Brain microvascular endothelial cell (primary cell): ENCODE data around the gene DIP2B.

Experiments used
- DNase-seq: peaks from one replicate; pipeline ENCODE4 v3.0.0-alpha.2; 2020
- H3K27ac ChIP-seq: fragments of 250-450 bp; sonication (Bioruptor Pico); 2 replicates; pipeline ENCODE4 v1.5.1; 2020; ENCODE audit warnings: mild to moderate bottlenecking, moderate library complexity
- H3K27me3 ChIP-seq: fragments of 250-450 bp; sonication (Bioruptor Pico); replicated peaks from 2 replicates; pipeline ENCODE4 v1.5.1; 2020; ENCODE audit warnings: mild to moderate bottlenecking
- H3K36me3 ChIP-seq: fragments of 250-450 bp; sonication (Bioruptor Pico); replicated peaks from 2 replicates; pipeline ENCODE4 v1.5.1; 2020; ENCODE audit warnings: mild to moderate bottlenecking
- H3K4me3 ChIP-seq: 2 replicates; pipeline ENCODE4 v1.5.1; 2011; ENCODE audit warnings: low read depth, mild to moderate bottlenecking, control low read depth, low read length, moderate library complexity
- in situ Hi-C: cut with HindIII; loops from 2 replicates; pipeline ENCODE4 v1.10.0; 2017; ENCODE audit warnings: low sequenced_read_pairs, low pct_ligation_motif_present
- TF ChIP-seq, protein P1 (sequence below): IDR thresholded peaks from 2 replicates; pipeline ENCODE4 v1.5.1; 2011; ENCODE audit warnings: low read depth, mild to moderate bottlenecking, moderate library complexity, low read length, control low read depth, inconsistent platforms; ENCODE audit errors: missing control alignments

DIP2B gene

GRCh38 chr12:50655374-50655921 lies 150.7 kb downstream of the DIP2B start:
- TF ChIP-seq, protein P1, sequence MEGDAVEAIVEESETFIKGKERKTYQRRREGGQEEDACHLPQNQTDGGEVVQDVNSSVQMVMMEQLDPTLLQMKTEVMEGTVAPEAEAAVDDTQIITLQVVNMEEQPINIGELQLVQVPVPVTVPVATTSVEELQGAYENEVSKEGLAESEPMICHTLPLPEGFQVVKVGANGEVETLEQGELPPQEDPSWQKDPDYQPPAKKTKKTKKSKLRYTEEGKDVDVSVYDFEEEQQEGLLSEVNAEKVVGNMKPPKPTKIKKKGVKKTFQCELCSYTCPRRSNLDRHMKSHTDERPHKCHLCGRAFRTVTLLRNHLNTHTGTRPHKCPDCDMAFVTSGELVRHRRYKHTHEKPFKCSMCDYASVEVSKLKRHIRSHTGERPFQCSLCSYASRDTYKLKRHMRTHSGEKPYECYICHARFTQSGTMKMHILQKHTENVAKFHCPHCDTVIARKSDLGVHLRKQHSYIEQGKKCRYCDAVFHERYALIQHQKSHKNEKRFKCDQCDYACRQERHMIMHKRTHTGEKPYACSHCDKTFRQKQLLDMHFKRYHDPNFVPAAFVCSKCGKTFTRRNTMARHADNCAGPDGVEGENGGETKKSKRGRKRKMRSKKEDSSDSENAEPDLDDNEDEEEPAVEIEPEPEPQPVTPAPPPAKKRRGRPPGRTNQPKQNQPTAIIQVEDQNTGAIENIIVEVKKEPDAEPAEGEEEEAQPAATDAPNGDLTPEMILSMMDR: no peak
- in situ Hi-C loops: no loop called here
- no peak for DNase-seq
- Histone ChIP-seq H3K4me3 (no peak overlapping the region), H3K27me3 (no peaks in the 10 kb centered on the region), H3K27ac (no peak overlapping the region), H3K36me3 (peaks cover 5% of the 10 kb centered on the region)

DNA sequence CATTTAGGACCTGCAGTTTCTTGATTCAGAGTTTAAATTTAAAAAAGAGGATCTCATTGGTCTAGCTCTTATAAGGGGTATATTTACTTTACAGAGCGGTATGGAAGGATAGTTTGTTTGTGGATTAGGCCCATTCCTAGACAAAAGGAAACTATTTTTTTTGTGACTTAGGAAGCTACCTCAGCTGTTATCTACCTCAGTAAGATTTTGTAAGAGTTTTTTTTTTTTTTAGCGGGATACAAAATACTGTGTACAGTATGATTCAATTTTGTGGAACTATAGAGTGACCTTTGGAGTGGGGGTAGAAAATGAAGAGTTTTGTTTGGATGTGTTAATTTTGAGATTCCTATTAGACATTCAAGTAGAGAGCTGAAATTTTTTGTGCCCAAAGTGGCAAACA lies 154.5 kb downstream of the DIP2B start:
- H3K27ac ChIP-seq: no peak overlapping the region

DNA sequence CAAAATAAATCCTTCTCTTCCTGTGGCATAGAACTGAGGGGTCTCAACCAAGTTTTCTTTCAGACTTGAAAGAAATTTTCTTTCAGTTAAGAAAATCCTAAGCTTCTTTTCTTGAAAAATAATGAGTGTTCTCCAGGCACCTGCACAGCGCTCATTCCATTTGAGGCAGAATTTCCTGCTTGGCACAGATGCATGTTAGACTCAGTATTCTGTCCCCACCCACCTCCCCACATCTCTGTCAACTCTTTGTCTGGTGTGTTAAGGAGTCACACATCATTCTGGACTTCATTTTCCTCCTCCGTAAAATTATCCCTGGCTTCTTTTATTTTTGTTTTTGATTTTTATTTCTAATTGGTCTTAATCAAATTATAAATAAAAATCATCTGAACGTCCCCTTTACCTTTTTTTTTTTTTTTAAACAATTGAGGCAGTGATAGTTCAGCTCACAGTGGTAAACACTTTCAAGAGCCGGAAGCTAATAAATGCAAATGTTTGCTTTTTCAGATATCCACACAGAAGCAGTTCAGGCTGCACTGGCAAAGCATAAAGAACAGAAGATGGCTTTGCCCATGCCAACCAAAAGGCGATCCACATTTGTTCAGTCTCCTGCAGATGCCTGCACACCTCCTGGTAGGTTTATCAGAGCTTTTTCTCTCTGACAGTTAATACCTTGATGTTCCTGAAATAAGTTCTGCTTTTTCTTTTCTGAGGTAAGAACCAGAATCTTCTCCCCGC lies 155.1 kb downstream of the DIP2B start:
- DNase-seq: no peak
- in situ Hi-C loops: no loop called here
- no peaks in the 10 kb centered on the region for H3K27me3 ChIP-seq
- H3K27ac ChIP-seq: no peak overlapping the region
- no peak overlapping the region for H3K4me3 ChIP-seq
- TF ChIP-seq, protein P1: no peak
- H3K36me3 ChIP-seq: peaks cover 6% of the 10 kb centered on the region

More for the DNA sequence above, 154.5 kb downstream of the DIP2B start:
- H3K4me3 ChIP-seq: no peak overlapping the region
- DNase-seq: no peak
- TF ChIP-seq, protein P1: no peak
- H3K27me3 ChIP-seq: no peaks in the 10 kb centered on the region
- in situ Hi-C loops: no loop called here
- H3K36me3 ChIP-seq: peaks cover 6% of the 10 kb centered on the region

GRCh38 chr12:50660425-50660822 lies 155.6 kb downstream of the DIP2B start:
- no peak for DNase-seq
- in situ Hi-C loops: no loop called here
- H3K36me3 ChIP-seq: peaks cover 6% of the 10 kb centered on the region
- TF ChIP-seq, protein P1: no peak
- no peak overlapping the region for H3K4me3 ChIP-seq
- no peak overlapping the region for H3K27ac ChIP-seq
- no peaks in the 10 kb centered on the region for H3K27me3 ChIP-seq

DNA sequence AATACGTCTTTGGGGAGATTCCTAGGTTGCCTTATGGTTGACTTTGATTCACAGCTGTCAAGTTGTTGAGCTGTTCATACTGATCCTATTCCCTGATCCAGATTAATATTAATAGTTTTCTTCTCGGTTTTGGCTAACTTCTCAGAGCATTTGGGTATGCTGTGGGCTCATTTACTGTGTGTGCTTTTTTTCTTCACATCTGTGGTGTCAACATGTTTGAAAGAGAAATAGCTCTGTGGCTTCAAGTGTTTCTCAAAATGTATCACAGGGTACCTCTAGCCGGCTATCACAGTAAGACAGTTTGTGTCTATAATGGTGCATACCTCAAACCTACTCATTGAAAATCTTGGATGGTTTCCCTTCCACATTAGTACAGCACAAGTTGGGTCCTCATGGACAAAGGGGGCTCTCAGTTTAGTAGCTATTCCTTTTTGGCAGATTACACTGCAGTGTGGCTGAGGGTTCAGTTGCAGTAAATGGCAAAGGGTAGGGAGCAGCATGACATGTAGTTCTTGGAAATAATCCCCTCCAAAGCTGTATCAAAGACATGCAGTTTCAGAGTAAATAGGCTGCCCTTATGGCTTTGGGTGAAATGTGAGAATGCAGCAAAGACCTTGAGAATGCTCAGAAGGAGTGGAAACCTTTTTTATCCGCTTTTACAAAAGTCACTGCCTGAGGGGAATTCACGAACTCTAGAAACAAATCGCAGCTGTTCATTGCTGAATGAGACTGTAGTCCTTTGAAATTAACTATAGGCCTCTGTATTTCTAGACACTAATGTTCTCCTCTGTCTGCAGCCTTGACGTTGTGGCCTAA lies 156.7 kb downstream of the DIP2B start:
- Histone ChIP-seq H3K36me3 (peaks cover 6% of the 10 kb centered on the region), H3K27ac (no peak overlapping the region), H3K4me3 (no peak overlapping the region), H3K27me3 (no peaks in the 10 kb centered on the region)
- in situ Hi-C loops: no loop called here
- DNase-seq: no peak
- TF ChIP-seq, protein P1: no peak
